CD4-positive, alpha-beta T cell treated with Interleukin-4 for 4 hours (primary cell): ENCODE measurements around the gene ASIC1.

Source experiments
- DNase-seq: peaks from one replicate; pipeline ENCODE4 v3.0.0-alpha.2; 2020

The ASIC1 gene

GRCh38 chr12:50061946-50062686, 4.7 kb downstream of the ASIC1 start:
- DNase-seq = no peak

DNA sequence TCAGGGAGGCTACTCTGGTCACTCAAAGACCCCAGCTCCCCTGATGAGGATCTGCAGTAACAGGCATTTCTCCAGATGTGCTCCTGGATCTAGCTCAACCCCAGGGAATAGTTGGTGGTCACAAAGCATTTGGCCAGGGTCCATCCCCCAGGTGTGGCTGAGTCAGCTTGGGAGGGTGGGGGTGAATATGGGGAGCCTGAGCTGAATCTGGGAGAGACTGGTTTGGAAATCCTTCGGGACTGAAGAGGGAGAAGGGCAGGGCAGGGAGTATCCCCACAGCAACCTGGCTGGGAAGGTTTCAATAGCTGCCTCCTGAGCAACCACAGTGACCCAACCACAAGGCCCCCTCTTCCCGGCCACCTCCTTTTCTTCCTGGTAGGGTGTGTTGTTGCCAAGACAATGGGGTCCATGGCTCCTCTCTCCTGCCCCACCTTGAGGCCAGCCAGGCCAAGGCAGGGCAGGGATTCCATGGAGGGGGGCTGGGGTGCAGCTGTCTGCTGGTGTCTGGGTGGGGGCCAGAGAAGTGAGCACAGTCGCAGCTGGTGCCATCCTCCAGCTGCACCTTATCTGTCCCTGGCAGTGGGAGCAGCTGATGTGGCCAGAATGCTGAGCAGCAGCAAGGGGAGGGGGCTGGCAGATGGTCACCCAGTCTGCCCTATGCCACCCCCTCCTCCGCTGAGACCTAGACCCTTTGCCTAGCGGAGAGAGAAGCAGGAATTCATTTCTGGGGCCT, 5.5 kb downstream of the ASIC1 start:
- DNase-seq = no peak

DNA sequence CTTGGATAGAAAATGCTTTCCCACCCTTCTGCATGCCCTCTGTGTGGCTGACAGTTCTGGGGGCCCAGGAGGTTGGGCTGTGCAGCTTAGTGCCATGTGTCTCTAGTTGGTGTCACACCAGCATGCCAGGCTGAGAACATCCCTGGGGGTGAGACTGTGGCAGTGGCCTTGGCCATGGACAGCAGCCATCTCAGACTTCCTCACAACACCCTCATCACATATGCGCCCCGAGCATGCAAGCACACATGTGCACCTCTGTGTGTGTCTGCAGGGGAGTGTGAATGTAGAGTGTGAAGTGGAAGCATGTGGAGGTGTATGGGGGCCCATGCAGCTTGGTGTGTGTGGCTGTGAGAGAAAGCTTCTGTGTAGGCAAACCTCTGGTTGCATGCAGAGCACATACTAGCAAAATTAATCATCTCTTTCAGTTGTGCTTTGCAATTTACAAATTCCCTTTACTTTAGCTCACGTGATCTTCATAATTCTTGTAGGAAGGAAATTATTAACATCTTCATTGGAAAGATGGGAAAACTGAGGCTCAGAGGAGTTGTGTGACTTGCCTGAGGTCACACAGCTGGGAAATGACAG, 8.4 kb downstream of the ASIC1 start:
- no peak for DNase-seq

- no peak for DNase-seq
Observed at GRCh38 chr12:50066402-50066801, 9.0 kb downstream of the ASIC1 start.

- DNase-seq = no peak
Observed at GRCh38 chr12:50069069-50069468, 11.7 kb downstream of the ASIC1 start.

DNA sequence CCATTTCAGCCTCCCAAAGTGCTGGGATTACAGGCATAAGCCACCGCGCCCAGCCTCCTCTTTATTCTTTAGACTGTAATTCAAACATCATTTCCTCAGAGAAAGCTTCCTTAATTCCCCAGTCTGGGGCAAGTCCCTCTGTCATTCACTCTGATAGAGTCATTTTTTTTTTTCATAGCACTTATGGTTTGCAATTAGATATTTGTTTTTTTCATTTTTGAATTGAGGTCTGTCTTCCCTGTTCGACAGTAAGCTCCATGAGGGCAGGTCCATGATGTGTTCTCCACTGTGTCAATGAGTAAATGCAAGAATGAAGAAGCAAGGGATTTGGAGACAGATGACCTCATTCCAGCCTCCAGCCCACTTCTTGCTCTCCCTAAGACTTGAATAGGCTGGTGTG, 12.1 kb downstream of the ASIC1 start:
- no peak for DNase-seq

DNA sequence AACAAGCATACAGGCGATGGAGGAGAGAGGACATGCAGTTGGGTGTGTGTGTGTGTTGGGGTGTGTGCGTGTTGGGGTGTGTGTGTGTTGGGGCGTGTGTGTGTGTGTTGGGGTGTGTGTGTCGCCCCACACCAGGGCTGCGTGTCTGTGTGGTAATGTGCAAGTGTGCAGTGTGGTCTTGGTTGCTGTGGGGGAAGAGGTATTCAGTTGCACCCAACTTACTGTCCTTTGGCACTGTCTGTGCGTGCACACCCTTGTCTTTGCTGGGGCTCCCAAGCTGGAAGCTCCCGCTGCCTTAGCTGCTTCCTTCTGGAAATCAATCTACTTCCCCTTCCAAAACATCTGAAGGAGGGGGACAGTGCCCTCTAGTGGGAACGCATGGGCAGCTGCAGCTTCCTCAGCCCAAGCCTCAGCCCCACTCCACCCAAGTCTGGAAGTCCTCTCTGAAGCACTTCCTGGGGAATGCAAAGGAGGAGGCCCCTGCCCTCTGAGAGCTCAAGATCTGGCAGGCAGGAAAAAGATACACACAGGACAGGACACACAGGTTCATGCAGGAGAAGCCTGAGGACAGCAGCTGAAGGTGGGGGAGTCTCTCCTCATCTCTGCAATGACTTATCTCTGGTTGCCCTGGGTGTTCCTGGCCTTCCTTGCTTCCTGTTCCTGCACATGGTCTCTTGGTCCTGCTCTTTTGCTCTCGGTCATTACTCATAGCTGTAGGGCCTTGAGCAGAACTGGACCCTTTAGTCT, 13.1 kb downstream of the ASIC1 start:
- DNase-seq = peak; percentile 61

DNA sequence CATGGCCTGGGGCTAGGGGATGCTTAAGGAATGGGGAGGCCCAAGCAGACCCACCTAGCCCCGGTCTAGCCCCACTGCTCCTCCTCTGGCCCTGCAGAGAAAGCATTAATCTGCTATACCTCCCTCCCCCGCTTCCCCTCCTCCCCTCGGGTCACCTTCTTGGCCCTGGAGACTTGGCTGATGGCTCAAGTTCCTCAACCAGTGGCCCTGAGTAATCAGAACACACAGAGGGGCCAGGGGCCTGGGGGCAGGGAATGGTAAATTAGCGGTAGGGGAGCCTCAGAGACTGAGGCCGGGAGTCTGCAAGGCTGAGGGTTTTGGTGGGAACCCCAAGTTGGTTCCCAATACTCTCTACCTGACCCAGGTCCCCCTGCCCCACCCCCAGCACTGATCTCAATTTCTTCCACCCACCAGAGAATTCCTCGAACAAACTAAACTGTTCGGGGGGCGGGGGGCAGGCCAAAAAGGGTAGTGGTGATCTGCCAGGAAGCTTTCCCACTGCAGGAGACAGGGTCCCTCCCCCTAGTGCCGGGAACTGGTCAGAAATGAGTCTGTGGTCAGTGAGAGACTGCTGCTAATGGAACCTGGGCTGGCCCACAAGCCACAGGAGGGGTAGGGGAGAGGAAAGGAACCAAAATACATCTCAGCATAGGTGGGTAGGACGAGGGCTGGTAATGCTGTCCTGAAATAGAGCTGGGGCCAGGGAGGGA, 15.0 kb downstream of the ASIC1 start:
- DNase-seq = no peak

GRCh38 chr12:50073206-50073605, 15.8 kb downstream of the ASIC1 start:
- DNase-seq = no peak

- DNase-seq = no peak
Observed at GRCh38 chr12:50073712-50074111, 16.3 kb downstream of the ASIC1 start.

GRCh38 chr12:50074936-50075807, 17.8 kb downstream of the ASIC1 start:
- DNase-seq = peak; percentile 77

- DNase-seq = no peak
Observed at GRCh38 chr12:50075808-50076170, 18.4 kb downstream of the ASIC1 start.

GRCh38 chr12:50077099-50077498, 19.7 kb downstream of the ASIC1 start:
- DNase-seq = no peak

DNA sequence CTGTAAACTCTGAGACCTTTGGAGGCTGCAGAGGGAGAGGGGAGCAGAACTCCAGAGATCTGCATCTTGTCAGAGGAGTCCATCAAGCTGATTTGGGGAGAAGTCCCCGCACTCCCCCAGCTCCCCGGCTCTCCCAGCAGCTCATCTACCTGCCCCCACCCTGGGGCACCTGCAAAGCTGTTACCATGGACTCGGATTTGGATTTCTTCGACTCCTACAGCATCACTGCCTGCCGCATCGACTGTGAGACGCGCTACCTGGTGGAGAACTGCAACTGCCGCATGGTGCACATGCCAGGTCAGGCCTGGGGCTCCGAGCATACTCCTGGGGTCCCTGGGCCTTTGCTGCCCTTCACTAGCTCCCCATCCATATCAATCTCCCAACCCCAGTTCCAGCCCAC, 20.9 kb downstream of the ASIC1 start:
- no peak for DNase-seq

- DNase-seq = no peak
Observed at GRCh38 chr12:50079771-50080170, 22.4 kb downstream of the ASIC1 start.

DNA sequence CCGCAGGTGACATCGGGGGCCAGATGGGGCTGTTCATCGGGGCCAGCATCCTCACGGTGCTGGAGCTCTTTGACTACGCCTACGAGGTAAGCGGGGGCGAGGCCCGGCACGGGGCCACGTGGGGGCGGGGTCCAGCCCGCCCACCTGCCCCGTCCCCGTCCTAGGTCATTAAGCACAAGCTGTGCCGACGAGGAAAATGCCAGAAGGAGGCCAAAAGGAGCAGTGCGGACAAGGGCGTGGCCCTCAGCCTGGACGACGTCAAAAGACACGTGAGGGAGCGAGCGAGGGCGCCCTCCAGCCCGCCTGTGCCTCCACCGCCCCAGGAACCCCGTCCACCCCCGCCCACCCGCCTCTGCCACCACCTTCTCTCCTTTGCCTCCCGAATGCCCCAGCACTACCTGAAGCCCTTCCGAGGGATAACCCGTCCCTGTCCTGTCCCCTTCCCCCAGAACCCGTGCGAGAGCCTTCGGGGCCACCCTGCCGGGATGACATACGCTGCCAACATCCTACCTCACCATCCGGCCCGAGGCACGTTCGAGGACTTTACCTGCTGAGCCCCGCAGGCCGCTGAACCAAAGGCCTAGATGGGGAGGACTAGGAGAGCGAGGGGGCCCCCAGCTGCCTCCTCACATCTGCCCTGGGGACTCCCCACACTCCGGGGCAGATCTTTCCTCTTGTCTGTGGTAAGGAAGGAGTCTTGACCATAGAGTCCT, 23.9 kb downstream of the ASIC1 start:
- no peak for DNase-seq

- no peak for DNase-seq
Observed at GRCh38 chr12:50082644-50083043, 25.2 kb downstream of the ASIC1 start.

DNA sequence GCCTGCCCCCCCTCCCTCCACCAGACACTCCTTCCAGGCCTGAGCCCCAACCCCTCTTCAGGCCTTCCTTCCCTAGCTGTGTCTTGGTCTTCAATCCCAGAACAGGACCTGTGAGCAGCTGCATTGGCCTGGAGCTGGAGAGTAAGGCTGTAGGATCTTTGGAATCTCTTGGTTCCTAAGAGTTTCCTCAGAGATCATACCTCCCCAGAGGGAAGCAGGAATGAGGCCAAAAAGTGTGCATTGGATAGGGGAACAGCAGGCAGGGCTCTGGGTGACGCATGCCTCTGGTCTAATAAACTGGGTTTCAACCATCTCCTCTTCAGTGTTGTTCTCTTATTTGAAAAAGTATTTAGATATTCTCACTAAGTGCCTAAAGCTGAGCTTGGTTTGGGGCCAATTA, 25.9 kb downstream of the ASIC1 start:
- no peak for DNase-seq

GRCh38 chr12:50084409-50084774, 27.0 kb downstream of the ASIC1 start:
- peak; percentile 1 for DNase-seq

DNA sequence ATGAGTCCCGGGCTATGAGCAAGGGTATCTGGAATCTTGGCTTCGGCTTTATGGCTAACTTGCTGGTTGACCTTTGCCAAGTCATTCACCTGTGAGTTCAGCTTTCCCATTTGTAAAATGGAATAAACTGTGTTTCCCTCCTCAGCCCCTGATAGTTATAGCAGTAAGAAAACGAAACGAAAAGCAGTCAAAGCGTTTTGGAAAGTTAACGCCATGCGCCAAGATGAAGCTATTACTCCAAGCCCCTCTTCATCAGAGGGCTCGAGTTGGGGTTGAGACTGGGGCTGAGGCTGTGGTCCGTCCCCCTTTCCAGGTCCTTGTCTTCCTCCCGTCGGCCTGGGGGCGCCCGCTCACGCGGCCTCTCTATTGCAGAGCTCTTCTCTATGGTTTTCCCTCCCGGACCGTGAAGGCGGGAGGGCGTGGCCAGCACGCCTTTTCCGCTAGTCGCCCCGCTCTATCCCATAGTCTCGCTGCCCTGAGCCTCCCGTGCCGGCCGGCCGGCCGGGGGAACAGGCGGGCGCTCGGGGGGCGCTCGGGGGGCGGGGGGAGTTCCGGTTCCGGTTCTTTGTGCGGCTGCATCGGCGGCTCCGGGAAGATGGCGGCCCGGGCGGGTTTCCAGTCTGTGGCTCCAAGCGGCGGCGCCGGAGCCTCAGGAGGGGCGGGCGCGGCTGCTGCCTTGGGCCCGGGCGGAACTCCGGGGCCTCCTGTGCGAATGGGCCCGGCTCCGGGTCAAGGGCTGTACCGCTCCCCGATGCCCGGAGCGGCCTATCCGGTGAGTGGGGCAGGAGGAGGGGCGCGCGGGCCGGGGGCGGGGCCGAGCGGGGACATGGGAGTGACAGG, 27.6 kb downstream of the ASIC1 start, which contains the start of gene SMARCD1:
SMARCD1 (plus strand) TSS at position 568 of the 840 bp plus-strand sequence; CDS start at position 596, 28 bp downstream.
- DNase-seq = peak; percentile 90
